Lower lobe of right lung (tissue), 2 donors: ENCODE results near the gene AEBP1. TPM values are rescaled to one million over a fixed set of nuclear protein-coding genes. Genes with fewer than 3 reads are reported as not detected.

Experiments used
- ATAC-seq, 2 donors: fragments of 200-7000 bp; cut with Tn5 transposase; one replicate each; pipeline ENCODE4 v1.9.1; 2020 to 2022; ENCODE audit warnings: mild to moderate bottlenecking in 2 of 2, moderate library complexity in 2 of 2
- DNase-seq: peaks from one replicate; pipeline ENCODE4 v3.0.0-alpha.2; 2020
- H3K27ac ChIP-seq: fragments of 200-600 bp; one replicate; pipeline ENCODE4 v1.8.0; 2022
- H3K27me3 ChIP-seq: fragments of 200-600 bp; one replicate; pipeline ENCODE4 v1.8.0; 2022; ENCODE audit warnings: low read depth
- H3K36me3 ChIP-seq: fragments of 200-600 bp; one replicate; pipeline ENCODE4 v1.8.0; 2022; ENCODE audit warnings: mild to moderate bottlenecking
- H3K4me1 ChIP-seq: fragments of 200-600 bp; one replicate; pipeline ENCODE4 v1.8.0; 2022
- H3K4me3 ChIP-seq: fragments of 200-600 bp; one replicate; pipeline ENCODE4 v1.8.0; 2022; ENCODE audit warnings: mild to moderate bottlenecking
- H3K9me3 ChIP-seq: fragments of 200-600 bp; one replicate; pipeline ENCODE4 v1.8.0; 2022
- intact Hi-C: fragments of 100-400 bp; cut with DNase I; formaldehyde crosslinking; loops from one replicate; pipeline ENCODE4 v1.11.0; 2022
- total RNA-seq: library from RNA; stranded (reverse); fragmentation: NEBNext Ultra II Directional; extraction: Animal tissue kit (Norgen Biotek cat#: 25700); gene quantifications from one replicate; pipeline ENCODE4 v1.2.1, GENCODE V29; 2021
- TF ChIP-seq, protein P1 (sequence below): fragments of 200-600 bp; IDR thresholded peaks from one replicate; pipeline ENCODE4 v1.8.0; 2022; ENCODE audit warnings: antibody characterized with exemption, mild to moderate bottlenecking
- donor health status: DM: no; HTN: yes; CAD: no; lungs with severe emphysema.

Gene AEBP1
- total RNA-seq, 1 donor from 2014 or later, result 82.5 TPM

DNA sequence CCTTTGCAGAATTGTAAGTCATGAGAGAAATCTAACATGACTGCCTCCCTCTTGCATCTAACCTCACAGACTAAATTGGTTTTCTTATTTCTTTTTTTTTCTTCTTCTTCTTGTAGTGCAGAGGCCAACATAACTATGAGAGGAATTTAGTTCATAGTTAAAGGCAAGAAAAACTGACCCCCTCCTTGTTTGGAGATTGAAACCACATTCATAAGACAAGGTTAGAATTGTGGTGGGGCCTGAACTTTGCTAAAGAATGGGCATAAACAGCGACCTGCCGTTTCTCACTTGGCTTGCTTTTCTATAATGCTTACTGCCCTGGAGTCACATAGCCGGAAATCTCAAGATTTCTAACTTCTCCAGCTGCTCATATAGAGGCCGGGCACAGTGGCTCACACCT lies 19.4 kb upstream of the AEBP1 start:
- intact Hi-C loops, result no loop called here
- no peaks in the 10 kb centered on the region for H3K27me3 ChIP-seq
- peak overlapping the region; percentile 93 for H3K27ac ChIP-seq
- H3K36me3 ChIP-seq, result peaks cover 9% of the 10 kb centered on the region
- ATAC-seq, result no peak
- no peak overlapping the region for H3K4me3 ChIP-seq
- no peaks in the 10 kb centered on the region for H3K9me3 ChIP-seq
- TF ChIP-seq, protein P1, sequence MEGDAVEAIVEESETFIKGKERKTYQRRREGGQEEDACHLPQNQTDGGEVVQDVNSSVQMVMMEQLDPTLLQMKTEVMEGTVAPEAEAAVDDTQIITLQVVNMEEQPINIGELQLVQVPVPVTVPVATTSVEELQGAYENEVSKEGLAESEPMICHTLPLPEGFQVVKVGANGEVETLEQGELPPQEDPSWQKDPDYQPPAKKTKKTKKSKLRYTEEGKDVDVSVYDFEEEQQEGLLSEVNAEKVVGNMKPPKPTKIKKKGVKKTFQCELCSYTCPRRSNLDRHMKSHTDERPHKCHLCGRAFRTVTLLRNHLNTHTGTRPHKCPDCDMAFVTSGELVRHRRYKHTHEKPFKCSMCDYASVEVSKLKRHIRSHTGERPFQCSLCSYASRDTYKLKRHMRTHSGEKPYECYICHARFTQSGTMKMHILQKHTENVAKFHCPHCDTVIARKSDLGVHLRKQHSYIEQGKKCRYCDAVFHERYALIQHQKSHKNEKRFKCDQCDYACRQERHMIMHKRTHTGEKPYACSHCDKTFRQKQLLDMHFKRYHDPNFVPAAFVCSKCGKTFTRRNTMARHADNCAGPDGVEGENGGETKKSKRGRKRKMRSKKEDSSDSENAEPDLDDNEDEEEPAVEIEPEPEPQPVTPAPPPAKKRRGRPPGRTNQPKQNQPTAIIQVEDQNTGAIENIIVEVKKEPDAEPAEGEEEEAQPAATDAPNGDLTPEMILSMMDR, result no peak
- DNase-seq, result no peak
- peaks cover 32% of the 10 kb centered on the region for H3K4me1 ChIP-seq

DNA sequence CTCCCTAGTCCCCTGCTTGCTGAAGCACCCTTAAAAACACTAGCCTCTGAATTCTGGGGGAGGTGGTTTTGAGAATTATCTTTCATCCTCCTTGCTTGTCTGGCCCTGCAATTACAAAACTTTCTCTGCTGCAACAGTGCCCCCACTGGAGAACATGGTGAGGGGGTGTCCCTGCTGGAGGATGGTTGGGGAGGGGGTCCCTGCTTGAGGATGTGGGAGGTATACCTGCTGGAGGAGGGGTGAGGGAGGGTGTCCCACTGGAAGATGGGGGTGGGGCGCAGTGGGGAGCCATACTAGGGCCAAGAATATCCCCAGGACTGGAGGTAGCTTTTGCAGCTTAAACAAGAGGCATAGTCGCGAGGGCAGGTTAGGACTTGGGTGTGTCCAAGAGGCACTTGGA lies 18.6 kb upstream of the AEBP1 start:
- peak; percentile 35 for DNase-seq

DNA sequence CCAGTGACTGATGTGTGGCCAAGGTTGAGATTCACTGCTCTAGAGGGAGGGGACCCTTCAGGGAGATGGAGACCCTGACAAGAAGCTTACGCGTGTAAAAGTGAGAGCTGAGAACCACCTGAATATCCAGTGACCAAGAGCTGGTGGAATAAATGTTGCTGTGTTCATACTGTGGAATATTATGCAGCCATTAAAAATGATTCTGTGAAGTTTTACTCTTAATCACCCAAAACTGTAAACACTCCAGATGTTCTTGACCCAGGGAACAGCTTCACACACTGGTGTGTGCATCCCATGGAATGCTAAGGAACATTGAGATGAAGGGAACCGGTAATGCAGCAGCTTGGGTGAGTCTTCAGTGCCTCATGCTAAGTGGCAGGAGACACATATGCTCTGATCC lies 17.5 kb upstream of the AEBP1 start:
- Histone ChIP-seq H3K9me3 (no peaks in the 10 kb centered on the region), H3K36me3 (no peaks in the 10 kb centered on the region), H3K27ac (peak overlapping the region; percentile 73), H3K4me1 (peaks cover 17% of the 10 kb centered on the region), H3K27me3 (no peaks in the 10 kb centered on the region), H3K4me3 (no peak overlapping the region)
- TF ChIP-seq, protein P1, result no peak
- no peak for ATAC-seq
- intact Hi-C loops, result no loop called here
- no peak for DNase-seq

More for the DNA sequence above, 18.6 kb upstream of the AEBP1 start:
- peaks cover 28% of the 10 kb centered on the region for H3K4me1 ChIP-seq
- no peaks in the 10 kb centered on the region for H3K9me3 ChIP-seq
- no peak for ATAC-seq
- peak overlapping the region; percentile 2 for H3K27ac ChIP-seq
- no peaks in the 10 kb centered on the region for H3K27me3 ChIP-seq
- TF ChIP-seq, protein P1, result no peak
- H3K36me3 ChIP-seq, result peaks cover under 1% of the 10 kb centered on the region
- H3K4me3 ChIP-seq, result no peak overlapping the region
- intact Hi-C loops, result no loop called here

DNA sequence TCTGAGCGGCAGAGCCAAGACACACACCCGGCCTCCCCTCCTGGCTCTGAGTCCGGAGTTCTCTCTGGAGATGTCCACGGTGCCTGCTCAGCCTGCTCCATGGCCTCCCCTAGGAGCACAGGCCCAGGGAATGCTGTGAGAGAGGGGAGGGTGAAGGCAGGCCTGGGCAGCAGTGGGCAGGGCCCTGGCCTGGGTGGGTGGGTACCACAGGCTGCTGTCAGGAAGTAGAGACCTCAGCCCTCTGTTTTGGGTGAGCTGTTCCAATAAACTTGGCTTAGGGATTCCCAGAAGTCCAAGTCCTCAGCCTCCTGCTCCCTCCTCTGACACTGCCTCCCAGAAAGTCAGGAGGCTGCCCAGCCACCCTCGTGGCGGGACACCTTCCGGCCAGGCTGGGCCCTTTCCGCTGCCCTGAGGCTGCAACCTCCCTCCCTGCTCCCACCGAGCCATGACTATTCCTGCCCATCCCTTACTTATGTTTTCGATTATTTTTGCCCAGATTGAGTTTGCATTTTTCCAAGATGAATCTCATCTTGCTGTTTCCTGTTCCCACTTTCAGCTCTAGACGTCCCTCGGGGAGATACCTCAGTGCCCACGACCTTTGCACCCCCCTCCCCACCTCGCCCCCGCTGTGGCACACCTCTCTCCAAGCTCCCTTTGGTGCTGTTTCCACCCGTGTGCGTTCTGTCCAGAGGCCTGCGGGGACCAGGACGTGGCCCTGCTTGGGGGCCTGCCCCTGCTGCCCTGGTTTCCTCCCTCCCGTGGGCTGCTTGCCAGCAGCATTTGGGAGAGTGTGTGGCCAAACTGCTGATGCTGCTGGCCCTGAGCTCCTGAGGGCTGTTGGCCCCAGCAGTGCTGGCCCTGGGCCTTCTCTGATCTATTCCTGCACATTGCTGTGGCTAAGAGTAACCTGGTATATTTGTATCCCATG lies 16.0 kb upstream of the AEBP1 start:
- Histone ChIP-seq H3K36me3 (no peaks in the 10 kb centered on the region), H3K27ac (peak overlapping the region; percentile 73), H3K4me3 (no peak overlapping the region), H3K4me1 (peaks cover 16% of the 10 kb centered on the region), H3K27me3 (no peaks in the 10 kb centered on the region), H3K9me3 (no peaks in the 10 kb centered on the region)
- ATAC-seq (peak; percentile 45 to 50), DNase-seq (peak; percentile 38)
- intact Hi-C loops, result no loop called here
- TF ChIP-seq, protein P1, result no peak

DNA sequence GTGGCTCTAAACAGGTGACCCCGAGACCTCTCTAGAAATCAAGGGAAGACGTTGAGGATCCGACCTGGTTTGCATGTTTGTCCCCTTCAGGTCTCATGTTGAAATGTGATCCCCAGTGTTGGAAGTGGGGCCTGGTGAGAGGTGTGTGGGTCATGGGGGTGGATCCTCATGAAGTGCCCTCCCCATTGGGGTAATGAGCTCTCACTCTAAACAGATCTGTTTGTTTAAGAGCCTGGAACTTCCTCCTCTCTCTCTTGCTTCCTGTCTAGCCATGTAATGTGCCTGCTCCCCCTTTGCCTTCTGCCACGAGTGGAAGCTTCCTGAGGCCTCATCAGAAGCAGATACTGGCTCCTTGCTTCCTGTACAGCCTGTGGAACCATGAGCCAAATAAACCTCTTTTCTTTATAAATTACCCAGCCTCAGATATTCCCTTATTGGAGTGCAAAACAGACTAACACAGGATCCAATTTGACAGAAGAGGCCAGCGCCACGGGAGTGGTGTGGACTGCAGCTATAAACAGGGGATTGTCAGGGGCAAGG lies 11.0 kb upstream of the AEBP1 start:
- H3K27ac ChIP-seq, result no peak overlapping the region

More for the DNA sequence above, 11.0 kb upstream of the AEBP1 start:
- Histone ChIP-seq H3K36me3 (no peaks in the 10 kb centered on the region), H3K4me3 (no peak overlapping the region), H3K4me1 (peaks cover 13% of the 10 kb centered on the region), H3K27me3 (no peaks in the 10 kb centered on the region), H3K9me3 (no peaks in the 10 kb centered on the region)
- ATAC-seq (no peak), DNase-seq (no peak)
- TF ChIP-seq, protein P1, result no peak
- intact Hi-C loops, result no loop called here
